GM21526 (cell line): Measurements from ENCODE around the gene VDR.

Source experiments
- ATAC-seq: cut with Tn5 transposase; IDR thresholded peaks from one replicate; pipeline ENCODE4 v1.9.1; 2021; ENCODE audit warnings: moderate library complexity; ENCODE audit not compliant: unreplicated experiment, low FRiP score

Gene VDR

DNA sequence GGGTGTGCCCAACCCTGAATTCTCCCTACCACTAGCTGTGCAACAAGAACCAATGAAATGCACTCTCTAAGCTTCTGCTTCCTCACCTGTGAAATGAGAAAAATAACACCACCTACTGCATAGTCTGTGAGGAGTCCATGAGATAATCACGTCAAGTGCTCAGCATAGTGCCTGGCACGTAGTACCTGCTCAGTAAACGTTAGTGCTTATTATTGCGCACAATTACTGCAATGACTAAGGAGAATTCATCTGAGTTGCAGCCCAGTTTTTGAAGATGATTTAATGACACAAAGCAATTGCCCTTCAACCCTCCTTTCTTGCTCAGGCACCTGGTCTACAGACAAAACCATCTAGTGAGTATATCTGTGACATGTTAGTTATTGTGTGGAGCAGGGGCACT, 8.8 kb downstream of the VDR start:
- ATAC-seq = no peak

DNA sequence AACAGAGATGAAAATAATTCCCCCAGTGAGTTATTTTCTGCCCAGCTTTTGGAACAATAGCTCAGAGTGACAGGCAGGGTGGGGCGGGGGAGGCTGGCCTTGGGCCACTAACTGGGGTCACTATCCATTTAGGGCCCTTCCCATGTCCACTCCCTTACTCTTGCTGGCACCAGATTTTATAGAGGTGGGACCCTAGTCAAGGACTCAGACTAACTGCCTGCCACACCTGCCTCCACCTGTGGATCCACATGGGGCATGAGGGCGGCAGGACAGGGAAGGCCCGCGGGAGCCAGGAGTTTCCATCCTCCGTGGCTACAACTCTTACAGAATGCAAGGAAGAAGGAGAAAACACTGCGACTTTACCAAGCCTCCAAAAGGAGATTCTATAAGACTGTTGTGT, 10.1 kb downstream of the VDR start:
- no peak for ATAC-seq

DNA sequence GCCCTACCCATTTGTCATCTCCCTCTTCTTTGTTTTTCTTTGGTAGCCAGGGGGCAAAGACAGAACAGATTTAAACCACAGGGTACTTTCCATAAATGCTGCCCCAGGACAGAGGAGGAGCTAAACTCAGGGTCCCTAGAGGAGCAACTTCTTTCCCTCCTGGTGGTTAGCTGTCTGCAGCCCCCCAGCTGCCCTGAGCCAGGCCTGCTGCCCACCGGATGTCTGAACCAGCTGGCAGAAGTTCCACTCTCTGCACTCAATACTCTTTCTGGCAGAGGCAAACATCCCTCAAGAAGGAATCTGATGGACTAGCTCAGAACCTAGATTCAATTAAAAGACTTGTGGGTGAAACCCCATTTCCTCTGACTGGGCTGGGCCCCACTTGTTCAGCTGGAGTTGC, 10.7 kb downstream of the VDR start:
- ATAC-seq = no peak

DNA sequence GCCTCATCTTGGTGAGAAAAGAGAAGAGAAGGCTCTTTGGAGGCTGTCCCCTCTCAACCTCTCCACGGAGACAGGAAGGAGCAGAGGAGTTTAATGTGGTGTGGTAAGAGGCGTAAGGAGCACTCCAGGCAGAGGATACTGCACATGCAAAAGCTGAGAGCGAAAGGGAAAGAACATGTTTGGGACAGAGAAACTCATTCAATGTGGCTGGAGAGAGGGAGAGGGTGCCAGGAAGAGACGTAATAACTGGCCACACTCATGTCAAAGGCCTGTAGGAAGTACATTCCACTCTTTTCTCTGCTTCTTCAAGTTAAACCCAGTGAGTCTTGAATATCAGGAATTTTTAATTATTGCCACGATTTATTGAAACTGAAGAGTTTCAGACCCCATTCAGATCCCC, 12.0 kb downstream of the VDR start:
- no peak for ATAC-seq

DNA sequence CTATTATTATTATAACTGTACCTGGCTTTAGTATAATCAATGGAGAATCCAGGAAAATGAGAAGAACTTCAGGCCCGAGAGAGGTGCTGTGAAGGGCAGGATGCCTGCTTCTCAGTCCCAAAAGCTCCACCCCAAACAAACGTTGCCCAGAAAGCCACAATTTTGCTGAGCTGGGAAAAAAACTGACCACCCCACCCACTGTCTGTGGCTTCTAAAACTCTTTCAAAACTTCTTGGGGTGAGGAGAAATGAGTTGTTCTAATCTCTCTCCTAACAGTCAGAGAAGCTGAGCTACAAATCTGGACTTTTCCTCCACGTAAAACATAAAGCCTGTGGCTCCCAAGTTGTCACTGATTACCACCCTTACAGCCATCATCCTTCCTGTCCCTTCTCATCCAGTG, 13.4 kb downstream of the VDR start:
- ATAC-seq = no peak

DNA sequence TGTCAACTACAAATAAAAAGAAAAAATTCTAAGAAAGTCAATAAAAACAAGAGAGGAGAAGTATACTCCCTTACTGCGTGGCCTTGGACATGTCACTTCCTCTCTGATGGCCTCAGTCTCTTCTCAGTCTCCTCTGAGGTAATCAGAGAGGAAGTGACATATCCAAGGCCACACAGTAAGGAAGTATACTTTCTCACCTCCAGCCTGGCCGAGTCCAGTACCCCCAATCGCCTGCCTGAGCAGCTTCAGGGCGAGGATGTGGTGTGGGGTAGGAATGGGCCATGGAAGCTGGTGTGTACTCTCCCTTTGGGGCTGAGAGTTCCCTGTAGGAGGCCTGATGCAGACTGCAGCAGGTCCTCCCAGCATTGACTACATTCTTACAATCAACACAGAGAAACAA, 15.8 kb downstream of the VDR start:
- peak; percentile 51 for ATAC-seq

DNA sequence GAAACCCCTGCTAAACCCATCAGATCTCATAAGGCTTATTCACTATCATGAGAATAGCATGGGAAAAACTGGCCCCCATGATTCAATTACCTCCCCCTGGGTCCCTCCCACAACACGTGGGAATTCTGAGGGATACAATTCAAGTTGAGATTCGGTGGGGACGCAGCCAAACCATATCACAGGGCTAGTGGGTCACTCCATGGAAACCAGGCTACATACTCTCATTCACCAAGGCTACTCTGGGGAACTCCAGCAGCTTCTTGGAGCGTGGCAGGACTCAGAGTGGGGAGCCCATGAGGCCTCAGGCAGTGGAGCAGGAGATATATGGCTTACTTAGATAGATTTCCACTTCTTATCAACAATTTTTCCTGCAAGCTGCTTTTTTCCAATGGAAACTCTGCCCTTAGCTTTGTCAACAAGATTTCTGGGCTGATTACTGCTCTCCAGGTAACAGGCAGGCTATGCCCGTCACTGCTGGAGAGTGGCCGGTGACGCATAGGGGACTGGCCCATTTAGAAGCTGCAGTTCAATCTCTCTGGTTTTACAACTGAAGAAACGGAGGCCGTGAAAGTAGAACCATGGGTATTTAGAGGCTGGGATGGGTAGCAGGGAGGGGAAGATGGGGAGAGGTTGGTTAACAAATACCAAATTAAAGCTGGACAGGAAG, 16.5 kb downstream of the VDR start:
- no peak for ATAC-seq

DNA sequence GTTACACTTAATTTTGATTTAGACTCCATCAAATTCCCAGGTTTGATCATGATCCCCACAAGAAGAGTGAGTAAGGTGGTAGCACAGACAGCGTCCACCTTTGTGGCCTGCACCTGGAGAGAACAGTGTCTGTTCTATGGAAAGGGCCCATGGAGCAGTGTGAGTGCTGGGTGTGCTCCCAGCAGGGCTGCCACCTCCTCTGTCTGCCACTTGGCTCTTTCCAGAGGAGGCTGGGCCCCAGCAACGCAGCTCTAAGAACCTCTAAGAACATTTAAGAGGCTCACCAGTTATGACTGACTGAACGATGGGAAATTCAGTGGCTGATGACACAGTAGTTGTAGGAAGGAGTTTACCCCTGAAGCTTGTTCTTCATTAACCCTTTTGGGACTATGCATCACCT, 17.3 kb downstream of the VDR start:
- ATAC-seq = no peak

DNA sequence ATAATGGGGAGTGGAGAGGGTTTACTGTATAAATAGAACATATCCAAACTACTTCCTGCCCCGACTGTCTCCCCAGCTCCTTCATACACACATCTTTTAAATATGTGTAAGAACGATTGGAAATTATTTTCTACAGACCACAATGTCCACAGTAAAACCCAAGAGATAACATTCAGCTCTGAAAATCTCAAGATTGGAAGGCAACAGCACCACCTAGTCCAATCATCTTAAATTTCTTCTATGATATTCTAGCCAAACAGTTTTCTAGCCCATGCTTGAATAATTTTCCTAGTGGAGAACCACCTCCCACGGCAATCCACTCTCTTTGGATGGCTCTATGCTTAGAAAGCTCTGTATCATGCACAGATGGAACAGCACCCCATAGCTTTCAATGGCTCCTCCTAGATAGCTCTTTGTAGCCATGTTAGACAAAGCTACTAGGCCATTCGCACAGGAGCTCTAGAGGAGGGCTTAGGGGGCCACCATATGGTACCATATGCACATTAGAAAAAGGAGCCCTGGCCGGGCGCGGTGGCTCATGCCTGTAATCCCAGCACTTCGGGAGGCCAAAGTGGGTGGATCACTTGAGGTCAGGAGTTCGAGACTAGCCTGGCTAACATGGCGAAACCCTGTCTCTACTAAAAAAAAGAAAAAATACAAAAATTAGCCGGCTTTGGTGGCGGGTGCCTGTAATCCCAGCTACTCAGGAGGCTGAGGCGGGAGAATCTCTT, 18.1 kb downstream of the VDR start:
- ATAC-seq = no peak

DNA sequence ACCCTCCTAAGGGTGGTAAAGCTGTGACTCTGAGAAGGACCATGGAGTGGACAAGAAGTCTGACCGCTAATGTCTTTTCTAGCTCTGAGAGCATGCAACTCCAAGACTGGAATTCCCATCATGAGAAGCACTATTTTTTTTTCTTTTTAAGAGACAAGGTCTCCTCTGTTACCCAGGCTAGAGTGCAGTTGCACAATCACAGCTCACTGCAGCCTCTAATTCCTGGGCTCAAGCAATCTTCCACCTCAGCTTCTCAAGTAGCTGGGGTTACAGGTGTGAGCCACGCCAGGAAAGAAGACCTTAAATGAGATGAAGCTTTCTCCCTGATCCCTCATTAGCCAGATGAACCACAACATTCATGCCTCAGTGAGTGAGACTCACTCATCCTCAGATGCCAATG, 19.2 kb downstream of the VDR start:
- no peak for ATAC-seq

DNA sequence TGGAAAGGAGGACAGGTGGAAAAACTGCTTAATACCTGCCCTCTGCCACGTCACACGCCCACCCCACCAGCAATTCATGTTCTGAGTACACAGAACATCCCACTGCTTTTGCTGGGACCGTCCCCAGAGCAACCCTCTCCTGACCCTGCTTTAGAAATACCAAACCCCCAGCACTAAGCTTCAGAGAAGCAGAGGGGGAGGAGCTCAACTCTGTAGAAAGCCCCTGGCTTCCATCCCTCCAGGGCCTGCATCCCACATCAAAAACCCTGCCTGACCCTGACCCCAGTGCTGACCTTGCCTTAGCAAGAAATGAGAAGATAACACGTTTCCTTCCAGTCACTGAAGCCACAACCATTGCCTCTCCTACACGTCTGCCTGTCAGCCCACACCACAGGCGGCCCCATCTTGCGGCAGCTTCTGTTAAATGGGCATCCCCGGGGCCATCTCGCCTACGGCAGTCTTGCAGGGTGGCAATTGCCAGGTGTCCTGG, 19.7 kb downstream of the VDR start:
- ATAC-seq = peak; percentile 37

DNA sequence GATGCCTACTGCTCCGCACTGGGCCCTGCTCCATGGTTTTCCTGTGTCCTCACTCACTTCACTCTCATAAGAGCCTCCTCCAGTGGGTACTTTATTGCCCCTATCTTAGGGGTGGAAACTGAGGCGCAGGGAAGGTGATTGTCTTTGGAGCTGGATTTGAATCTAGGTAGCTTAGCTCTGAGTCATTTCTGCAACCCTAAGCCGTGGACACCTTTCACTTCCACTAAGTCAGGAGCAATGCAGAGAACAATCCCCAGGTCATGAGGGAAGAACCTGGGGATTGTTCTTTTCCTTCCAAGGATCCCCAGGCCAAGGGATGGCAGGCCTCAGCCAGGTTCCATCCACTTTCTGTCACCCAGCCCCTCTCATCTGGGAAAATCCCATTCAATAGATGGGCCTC, 20.3 kb downstream of the VDR start:
- no peak for ATAC-seq

DNA sequence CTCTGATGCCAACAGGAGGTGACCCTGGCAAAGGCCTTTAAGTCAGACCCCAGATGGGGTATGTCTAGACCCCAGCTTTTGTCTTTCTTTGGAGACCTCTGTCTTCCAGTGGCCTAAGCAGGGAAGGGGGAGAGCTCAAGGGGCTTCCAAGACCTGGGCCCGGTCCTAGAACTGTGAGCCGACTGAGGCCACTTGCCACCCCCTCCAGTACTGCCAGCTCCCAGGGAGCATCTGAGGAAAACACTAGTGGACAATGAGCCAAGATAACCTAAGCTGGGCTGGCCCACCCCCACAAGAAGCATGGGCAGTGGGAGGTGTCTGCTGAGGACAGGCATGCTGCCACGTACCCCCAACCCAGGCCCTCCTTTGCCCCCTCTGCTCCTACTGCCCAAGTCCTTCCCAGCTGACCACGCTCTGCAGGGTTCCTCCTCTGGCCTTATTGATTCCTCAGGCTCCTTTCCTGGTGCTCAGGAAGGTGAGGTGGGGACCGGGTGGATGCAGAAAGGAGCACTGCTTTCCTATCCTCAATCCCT, 21.1 kb downstream of the VDR start:
- ATAC-seq = no peak

DNA sequence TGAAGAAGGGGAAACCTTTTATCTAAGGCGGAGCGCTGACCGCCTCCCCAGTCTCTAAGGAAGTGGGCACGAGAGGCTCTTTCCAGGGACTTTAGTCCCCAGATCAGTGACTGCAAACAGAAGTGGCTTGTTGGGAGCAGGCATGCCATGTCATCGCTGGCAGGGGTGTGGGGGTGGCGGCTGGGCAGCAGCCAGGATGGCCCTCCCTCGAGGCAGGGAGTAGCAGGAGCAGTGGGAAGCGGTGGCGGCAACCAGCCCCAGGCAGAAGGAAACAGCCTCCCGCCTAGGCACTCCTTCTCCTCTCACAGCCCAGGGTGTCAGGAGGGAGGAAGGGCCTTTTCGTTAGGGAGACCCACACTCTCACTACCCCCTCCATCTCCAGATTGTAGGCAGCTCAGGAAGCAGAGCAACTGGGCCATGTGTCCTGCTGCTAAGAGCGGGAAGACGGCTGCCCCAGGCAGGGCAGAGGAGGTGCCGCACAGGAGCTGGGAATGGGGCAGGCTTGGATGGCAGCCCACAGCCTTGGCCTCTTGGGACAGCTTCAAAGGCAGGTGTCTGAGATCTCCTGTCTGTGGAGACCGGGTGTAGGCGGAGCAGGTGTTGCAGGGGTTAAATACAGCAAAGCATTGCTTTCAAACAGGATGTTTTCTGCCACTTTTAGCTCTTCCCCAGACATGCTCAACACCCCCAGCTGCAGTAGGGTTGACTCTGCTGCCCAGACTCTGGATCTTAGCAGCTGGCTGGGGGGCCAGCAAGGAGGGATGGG, 21.8 kb downstream of the VDR start:
- ATAC-seq = peak; percentile 70

DNA sequence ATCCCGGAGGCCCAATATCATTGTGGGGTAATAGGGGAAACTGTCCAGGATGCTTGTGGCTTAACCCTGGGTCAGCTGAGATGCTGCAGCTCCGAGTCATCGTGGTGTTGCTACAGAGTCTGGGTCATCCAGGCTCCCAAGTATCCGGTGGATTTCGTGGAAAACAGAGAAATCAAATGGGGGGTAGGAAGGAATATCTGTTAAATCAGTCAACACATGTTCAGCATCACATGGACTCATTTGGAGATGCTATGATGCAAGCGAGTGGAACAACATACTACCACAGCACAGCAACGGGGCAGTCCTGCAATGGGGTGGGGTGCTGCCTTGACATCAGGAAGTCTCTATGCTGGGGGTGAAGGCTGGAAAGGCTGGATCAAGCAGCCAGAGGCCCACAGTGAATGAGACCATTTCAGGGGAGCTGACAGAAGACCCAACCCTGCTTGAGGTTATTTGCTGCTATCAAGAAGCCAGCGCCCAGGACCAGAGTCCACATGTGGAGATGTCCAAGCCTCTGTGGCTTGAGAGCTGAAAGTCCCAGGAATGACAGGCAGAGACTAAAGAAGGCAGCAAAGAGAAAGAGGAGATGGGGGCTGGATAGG, 22.9 kb downstream of the VDR start:
- no peak for ATAC-seq

DNA sequence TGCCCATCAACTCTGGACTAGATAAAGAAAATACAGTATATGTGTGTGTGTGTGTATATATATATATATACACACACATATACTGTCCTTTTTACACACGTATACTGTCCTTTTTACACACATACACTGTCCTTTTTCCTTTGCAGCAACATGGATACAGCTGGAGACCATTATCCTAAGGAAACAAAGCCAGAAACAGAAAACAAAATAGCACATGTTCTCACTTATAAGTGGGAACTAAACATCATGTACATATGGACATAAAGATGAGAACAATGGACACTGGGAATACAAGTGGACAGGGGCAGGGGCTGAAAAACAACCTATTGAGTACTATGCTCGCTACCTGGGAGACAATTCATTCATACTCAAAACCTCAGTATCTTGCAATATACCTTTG, 23.7 kb downstream of the VDR start:
- no peak for ATAC-seq

DNA sequence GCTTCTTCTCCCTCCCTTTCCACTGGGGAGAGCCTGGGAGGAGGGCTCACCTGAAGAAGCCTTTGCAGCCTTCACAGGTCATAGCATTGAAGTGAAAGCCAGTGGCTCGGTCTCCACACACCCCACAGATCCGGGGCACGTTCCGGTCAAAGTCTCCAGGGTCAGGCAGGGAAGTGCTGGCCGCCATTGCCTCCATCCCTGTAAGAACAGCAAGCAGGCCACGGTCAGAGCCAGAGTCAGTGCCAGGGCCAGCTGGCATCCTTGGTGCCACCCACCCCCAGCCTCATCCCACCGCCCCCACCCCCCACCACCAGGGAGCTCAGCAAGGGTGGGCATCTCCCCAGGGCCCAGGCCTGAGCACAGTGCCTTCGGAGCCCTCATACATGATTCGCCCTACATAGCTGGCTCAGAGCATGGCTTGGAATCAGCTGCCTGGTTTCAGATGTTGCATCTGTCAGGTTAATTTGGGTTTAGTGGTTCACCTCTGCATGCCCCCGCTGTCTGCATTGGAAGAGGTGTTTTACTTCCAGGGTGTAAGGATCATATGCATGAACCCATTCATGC, 25.8 kb downstream of the VDR start:
- ATAC-seq = no peak

DNA sequence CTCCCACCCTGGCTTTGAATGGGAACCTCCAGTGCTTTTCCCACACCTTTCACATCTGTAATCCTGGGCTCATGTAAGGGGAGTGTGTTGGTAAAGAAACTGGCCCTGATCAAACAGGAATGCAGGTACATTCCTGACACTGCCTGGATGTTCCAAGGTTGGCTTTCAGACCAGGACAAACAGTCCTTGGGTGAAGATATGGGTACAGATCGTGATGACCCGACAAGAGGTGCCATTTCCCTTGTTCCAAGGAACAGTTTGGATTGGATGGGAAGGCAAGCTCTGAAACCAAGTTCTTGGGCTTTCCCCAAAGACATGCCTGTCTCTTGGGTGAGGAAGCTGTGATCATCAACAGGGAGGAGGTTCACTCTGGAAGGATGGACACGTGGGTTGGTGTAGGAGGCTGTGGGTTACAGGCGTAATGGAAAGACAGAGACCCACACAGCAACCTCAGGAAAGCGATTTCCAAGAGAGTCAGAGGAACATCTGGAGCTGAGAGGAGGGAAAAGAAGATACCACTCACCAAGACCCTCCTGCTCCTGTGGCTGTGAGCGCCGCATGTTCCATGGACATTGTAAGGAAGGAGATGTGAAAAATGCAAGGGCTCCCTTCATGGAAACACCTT, 26.4 kb downstream of the VDR start:
- no peak for ATAC-seq

DNA sequence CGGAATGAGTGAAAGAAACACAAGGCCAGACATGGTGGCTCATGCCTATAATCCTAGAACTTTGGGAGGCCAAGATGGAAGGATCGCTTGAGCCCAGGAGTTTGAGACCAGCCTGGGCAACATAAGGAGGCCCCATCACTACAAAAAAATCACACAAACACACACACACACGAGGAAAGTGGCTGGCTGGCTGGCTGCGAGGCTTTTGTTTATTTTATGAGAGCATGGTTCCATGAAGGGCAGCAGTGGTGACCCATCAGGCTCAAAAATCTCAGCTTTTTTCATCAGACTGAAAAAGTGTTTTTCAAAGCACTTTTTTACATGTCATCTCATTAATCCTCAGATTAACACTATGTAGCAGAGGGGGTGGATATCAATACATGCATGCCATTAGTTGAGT, 27.7 kb downstream of the VDR start:
- no peak for ATAC-seq

DNA sequence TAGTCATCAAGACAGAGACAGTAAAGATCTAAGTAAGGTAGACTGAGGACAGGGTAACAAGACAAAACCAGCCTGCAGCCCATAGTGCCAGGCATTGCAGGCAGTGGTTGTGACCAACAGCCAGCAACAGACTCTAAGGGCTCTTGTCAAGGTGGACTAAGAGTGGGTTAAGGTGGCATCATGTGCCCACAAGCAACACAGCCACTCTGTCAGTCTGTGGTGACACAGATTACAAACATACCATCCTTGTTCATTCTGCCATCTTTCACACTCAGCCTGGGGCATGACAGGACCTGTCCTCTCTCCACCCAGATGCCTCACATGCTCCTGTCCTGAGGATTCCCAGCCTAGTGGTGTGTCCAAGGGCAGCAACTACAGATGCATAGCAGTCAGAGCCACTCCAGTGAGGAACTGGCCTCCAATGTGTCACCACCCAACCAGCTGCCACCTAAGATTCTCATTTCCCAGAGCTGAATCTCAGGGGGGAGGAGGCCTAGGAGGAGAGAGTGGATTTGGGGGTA, 28.3 kb downstream of the VDR start:
- no peak for ATAC-seq
